ENCODE measurements around the gene GGT6.
"Not testable (repeated sequence)": the region's sequence is repeated elsewhere in the genome, so short reads cannot be mapped to it uniquely, and the experiment has no call there.

Gene GGT6, protein sequence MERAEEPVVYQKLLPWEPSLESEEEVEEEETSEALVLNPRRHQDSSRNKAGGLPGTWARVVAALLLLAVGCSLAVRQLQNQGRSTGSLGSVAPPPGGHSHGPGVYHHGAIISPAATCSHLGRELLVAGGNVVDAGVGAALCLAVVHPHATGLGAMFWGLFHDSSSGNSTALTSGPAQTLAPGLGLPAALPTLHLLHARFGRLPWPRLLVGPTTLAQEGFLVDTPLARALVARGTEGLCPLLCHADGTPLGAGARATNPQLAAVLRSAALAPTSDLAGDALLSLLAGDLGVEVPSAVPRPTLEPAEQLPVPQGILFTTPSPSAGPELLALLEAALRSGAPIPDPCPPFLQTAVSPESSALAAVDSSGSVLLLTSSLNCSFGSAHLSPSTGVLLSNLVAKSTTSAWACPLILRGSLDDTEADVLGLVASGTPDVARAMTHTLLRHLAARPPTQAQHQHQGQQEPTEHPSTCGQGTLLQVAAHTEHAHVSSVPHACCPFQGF

DNA sequence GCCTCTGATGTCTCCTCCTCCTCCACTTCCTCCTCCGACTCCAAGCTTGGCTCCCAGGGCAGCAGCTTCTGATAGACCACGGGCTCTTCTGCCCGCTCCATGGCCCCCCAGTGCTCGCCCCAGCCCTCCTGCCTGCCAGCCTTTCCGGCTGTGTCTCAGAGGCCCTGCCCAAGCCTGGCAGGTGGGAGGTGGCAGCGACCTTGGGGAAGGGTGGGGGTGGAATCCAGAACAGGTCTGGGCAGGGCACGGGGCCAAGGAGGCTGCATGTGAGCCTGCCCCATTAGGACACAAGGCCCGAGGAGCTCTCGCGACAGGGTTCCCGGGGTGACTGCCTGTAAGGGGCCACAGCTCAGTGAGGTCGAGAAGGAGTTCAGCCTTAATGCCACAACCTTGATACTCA, at the start of gene GGT6:
TSS of gene GGT6 (minus strand) at position 157 of the 400 bp plus-strand sequence. CDS start at position 101, 56 bp downstream.
- DNase-seq = no peak

DNA sequence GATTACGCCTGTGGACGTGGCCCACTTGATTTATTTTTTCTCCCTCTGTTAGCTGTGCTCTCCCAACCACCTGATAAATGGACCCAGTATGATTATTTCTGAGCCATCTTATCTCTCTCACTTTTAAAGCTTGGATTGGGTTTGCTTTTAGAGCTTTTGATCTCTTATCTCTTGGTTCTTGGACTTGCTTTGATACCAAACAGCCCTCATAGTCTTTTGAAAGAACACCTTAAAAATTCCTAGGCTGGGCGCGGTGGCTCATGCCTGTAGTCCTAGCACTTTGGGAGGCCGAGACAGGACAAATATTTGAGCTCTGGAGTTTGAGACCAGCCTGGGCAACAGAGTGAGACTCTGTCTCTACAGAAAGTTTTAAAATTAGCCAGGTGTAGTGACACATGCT, 49.8 kb upstream of the GGT6 start:
- no peak for DNase-seq

DNA sequence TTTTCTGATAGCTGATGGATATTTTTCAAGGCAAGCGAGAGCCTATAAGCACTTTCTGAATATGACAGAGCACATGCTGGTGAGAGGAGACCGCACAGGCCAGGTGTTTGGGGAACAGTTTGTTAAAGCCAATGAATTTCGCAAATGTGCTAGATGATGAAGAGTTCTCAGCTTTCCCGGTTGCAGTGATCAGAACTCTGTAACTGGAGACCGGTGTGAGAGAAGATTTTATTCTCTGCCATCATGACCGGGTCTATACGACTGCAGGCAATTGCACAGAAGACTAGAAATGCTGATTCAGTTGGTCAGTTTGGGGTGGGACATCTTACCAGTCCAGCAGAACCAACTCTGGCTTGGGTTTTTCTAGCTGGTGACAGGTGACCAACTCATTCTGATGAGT, 49.4 kb upstream of the GGT6 start:
- no peak for DNase-seq

DNA sequence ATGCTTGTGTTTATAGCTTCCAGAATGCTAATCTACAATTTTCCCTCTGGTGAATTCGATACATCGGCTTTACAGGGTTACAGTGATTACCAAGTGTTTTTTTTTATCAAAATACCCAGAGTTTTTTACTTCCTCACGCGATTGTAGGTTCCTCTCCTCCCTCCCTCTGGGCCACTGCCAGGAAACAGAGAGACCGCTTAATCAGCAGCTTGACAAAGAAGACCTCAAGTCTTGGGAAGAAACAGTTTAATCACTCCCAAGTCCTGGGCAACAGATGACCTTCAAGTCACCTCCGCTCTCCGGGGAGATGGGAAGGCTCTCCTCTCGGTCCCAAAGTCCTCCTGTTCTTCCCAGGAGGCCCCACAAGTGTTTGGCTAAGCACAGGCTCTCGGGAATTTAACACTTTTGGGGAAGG, 47.4 kb upstream of the GGT6 start:
- no peak for DNase-seq

DNA sequence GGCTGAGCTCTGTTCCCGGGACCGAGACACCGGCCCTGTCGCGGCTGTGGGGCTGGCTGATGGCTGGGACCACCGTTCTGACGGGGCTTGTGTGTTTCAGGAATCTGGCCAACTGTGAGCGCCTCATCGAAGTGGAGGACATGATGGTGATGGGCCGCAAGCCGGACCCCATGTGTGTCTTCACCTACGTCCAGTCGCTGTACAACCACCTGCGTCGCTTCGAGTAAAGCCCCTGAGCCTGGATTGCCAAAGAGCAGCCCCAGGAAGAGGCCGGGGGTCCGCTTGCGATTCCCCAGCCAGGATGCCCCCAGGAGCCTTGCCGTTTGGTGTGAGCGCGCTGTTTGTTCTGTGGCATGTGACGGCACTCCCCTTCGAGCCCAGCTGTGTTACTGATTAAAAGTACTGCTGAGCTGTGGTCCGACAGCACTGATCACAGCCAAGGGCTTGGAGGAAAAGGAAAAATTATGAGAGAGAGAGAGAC, 46.9 kb upstream of the GGT6 start:
- DNase-seq = no peak

DNA sequence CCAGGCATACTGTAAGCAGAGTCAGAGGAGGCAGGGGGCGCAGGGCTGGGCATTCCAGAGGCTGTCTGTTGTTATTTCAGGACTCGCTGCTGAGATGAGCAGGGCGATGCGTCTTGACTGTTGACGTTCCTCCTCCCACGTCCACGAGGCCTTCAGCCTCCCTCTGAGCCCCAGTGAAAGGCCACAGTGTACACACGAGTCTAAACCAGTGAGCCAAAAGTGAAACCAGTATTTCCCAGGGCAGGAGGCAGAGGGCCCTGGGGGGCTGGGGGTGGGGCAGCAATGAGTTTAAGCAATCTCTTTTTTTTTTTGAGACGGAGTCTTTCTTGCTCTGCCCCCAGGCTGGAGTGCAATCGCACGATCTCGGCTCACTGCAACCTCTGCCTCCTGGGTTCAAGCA, 45.4 kb upstream of the GGT6 start:
- DNase-seq = no peak

DNA sequence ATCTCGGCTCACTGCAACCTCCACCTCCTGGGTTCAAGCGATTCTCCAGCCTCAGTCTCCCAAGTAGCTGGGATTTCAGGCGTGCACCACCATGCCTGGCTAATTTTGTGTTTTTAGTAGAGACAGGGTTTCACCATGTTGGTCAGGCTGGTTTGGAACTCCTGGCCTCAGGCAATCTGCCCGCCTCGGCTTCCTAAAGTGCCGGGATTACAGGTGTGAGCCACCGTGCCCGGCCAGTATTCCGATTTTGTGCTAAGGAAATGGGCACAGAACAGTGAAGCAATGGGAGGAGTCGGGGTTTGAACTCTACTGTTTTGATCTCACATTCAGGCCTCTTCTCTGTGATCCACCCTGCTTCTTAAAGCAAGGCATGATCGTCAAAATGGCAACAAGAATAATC, 44.4 kb upstream of the GGT6 start:
- DNase-seq = not testable (repeated sequence)

DNA sequence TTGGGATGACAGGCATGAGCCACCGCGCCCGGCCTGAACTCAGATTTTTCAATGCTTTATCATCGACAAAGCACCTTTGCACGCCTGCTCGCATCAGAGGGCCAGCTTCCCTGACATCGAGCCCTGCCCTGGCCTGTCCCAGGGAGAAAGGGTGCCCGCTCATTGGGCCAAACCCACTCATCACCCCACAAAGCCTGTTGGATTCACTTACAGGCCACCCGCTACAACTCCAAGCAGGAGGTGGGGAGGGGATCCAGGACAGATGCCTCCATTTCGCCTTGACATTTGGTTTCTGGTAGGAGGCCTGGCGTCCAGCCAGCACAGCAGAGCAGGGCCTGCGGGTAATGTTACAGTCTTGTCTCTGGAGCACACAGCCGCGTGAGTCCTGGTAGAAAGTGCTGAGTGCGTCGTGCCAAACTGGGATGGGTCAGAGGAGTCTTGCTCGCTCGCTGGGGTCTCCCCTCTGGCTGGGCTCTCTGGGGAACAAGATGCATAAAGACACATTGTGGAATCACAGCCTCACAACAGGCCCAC, 43.8 kb upstream of the GGT6 start:
- DNase-seq = no peak

DNA sequence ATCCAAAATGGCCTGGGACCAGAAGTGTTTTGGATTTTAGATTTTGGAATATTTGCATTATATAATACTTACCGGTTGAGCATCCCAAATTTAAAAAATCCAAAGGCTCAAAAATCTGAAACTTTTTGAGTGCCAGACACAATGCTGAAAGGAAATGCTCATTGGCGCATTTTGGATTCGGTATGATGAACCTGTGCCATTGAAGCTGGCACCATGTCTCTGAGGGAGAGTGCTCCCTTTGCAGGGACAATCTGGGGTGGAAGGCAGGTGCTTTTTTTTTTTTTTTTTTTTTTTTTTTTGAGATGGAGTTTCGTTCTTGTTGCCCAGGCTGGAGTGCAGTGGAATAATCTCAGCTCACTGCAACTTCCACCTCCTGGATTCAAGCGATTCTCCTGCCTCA, 41.7 kb upstream of the GGT6 start:
- no peak for DNase-seq

DNA sequence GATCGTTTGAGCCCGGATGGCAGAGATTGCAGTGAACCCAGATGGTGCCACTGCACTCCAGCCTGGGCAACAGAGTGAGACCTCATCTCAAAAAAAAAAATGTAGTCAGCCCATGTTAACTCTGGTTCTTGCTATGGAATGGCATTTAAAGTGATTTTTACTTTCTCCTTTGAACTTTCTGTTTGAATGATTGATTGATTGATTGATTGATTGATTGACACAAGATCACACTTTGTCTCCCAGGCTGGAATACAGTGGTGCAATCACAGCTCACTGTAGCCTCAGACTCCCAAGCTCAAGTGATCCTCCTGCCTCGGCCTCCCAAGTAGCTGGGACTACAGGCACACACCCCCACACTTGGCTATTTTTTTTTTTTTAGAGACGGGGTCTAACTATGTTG, 40.9 kb upstream of the GGT6 start:
- DNase-seq = no peak

DNA sequence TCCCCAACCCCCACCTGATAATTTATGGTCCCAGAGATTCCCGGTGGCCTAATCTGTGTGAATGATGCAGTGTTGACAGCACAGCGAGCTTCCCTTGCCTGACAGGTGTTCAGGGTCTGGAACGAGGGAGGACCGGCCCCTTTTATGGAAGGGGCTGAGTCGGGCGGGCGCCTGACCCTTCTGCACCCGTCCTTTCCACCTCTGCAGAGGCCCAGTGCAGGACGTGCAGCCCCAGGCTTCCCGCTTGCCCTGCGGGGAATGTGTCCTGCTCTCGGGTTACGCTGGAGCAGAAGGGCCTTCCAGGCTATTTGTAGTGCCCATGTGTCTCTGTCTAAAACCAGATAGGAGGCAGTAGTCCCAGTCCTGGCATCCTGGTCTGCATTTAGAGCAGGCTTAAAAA, 40.2 kb upstream of the GGT6 start:
- no peak for DNase-seq

DNA sequence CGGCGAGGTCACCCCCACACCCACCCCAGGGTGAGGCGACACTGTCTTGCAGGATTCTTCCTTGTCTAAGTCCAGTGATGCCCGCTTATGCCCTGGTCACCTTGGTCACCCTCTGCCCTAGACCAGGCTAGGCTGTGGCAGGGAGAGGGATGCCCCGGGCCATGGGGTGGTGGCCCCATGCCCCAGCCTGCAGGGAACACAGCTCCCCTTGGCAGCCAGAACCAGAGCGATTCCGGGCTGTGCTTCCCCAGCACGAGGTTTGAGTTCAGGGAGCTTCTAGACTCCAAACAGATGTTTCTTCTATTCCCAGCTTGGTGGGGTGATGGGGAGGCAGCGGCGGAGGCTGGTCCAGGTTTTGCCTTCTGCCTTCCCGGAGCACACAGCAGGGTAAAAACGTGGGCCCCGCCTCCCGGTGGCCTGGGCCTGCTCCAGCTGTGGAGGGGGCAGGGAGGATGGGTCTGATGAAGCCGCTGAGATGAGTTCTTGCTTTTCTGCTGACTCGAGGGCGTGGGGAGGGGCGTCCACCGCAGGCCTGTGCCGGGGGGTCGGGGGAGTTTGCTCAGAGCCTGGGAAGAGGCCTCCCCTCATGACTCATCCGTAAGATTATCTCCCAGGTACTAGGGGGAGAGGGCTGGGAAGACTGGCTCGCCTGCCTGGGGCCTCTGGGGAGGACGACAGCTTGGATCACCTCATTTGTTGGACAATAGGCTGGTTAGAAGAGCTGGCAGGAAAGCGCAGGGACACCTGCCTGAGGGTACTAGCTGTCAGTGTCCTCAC, 39.3 kb upstream of the GGT6 start:
- no peak for DNase-seq

DNA sequence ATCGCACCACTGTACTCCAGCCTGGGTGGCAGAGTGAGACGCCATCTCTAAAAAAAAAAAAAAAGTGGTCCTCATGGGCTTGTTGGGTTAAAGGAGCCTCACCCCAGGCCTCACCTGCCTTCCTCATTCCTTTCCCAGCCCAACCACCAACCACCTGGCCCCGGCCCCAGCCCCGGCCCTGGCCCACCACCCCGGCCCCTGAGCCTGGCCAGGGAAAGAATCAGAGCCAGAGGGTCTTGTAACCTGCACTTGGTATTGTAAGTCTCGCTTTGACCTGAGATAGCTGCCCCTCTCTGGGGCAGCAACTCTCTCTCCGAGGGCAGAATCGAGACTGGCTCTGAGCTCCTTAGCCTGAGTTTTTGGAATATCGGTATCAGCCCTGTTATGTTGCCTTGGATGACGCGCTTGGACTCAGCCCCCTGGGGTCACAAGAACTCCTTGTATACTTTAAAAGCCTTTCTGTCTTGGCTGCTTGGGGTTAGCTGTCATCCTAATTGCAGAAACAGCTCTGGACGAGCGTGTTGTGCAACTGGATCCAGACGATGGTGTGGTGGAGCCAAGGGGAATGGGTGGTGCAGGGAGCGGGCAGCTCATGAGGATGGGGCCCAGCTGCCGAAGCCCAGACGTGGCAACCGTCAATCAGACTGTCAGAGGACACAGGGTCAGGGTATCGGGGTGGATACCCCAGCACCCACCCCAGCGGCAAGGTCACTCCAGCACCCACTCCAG, 38.6 kb upstream of the GGT6 start:
- no peak for DNase-seq

DNA sequence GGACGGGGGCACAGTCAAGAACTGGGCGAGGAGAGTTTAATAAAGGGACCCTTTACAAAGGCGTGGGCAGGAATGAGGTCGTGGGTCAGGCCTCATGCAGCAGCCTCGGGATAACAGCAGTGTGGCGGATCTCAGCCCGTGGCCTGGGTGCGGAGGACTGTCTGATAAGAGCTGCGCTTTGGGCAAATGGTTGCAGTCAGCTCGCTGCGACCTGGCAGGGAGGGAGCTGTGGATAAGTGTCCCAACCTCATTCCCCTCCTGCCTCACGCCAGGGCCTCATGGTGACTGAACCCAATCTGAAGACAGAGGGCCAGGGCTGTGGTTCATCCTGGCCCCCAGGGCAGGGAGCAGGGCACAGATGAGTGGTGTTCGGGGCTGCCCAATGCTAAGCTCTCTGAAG, 37.6 kb upstream of the GGT6 start:
- DNase-seq = no peak

DNA sequence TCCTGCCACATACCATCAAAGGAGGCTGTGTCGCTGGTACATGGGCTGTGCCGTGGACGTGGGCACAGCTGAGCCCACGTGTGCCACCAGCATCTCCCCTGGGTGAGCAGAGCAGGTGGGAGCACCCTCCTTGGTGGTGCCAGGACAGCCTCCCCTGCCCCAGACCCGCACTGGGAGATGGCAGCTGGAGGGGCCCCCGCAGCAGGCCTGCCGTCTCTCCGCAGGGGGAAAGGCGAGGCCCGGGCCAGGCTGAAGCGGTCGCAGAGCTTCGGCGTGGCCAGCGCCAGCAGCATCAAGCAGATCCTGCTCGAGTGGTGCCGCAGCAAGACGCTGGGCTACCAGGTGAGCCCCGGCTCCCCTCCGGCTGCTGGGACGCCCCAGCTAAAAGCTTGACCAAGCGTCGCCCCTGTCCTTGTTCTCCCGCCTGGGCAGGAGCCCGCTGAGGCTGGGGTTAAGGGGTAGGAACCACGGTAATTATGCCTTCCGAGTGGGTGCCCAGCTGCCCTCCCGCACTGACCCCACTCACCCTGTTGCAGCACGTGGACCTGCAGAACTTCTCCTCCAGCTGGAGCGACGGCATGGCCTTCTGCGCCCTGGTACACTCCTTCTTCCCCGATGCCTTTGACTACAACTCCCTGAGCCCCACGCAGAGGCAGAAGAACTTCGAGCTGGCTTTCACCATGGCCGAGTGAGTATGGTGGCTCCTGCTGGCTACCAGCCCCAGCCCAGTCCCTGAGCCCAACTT, 36.4 kb upstream of the GGT6 start:
- DNase-seq = no peak

DNA sequence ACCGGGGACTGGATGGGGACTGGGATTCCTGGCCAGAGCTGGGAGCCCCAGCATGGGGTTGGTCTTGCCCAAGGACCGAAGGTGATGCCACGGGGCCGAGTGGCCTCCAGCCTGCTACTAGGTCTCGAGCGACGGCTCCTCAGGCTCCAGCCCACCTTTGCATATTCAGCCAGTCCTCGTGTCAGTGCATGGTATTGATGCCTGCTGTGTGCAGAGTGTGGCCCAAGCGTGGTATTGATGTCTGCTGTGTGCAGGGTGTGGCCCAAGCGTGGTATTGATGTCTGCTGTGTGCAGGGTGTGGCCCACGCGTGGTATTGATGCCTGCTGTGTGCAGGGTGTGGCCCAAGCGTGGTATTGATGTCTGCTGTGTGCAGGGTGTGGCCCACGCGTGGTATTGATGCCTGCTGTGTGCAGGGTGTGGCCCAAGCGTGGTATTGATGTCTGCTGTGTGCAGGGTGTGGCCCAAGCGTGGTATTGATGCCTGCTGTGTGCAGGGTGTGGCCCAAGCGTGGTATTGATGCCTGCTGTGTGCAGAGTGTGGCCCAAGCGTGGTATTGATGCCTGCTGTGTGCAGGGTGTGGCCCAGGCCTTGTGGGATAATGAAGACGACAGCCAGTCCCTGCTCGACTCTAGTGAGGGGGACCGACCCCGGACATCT, 35.4 kb upstream of the GGT6 start:
- DNase-seq = not testable (repeated sequence)

DNA sequence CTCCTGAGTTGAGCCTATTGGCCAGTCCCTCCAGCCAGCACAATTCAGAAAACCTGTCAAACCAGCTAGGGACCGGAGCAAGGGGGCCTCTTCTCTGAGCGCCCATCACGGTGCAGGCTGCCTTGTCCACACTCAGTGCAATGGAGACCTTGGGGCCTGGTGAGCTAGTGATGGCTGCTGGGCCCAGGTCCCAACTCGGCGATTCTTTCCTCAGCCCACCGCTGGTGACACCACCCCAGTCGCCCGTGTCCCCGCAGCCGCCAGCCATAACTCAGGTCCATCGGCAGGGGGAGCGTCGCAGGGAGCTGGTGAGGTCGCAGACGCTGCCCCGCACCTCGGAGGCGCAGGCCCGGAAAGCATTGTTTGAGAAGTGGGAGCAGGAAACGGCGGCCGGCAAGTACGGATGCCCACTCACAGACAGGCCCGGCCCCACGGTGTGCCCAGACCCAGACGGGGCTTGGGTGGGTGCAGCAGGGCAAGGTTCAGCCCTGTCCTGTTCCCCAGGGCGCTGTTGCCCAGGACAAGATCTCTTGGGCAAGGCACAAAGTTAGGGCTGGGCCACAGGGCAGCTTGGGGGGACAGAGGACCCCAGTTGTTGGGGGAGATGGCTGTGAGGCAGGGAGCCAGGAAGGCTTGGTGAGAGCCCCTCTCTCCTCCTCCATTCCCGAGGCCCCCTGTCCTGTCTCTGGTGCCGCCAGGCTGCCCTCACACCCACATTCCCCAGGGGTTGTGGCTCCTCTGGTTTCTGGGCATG, 34.7 kb upstream of the GGT6 start:
- DNase-seq = no peak

DNA sequence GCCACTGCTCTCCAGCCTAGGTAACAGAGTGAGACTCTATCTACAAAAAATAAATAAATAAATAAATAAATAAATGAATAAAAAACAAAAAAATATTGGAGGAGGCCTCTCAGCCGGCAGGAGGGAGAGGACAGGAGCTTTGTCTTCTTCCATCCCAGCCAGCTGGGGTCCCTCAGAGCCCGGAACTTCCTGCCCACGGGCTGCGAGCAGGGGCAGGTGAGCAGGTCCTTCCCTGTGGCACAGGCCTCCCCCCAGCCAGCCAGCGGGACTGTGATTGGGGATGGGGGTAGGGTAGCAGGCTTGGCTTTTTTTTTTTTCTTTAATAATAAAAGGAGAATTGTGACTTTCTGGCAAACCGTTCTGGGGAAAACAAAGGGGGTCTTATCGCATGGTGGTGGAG, 34.0 kb upstream of the GGT6 start:
- DNase-seq = no peak

DNA sequence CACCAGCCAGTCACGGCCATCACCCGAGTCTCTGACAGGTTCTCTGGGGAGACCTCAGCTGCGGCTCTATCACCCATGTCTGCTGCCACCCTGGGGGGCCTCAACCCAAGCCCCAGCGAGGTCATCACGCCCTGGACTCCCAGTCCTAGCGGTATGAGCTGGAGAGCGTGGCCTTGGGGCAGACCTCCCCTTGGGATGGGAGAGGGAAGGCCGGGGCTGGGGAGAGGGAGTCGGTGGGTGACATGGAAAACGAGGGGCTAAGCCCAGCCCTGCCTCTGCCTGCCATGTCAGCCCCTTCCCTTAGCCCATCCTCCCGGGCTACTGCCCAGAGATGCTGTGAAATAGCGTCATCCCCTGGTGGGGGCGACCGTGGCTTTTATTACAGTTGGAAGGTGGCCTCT, 32.6 kb upstream of the GGT6 start:
- no peak for DNase-seq

DNA sequence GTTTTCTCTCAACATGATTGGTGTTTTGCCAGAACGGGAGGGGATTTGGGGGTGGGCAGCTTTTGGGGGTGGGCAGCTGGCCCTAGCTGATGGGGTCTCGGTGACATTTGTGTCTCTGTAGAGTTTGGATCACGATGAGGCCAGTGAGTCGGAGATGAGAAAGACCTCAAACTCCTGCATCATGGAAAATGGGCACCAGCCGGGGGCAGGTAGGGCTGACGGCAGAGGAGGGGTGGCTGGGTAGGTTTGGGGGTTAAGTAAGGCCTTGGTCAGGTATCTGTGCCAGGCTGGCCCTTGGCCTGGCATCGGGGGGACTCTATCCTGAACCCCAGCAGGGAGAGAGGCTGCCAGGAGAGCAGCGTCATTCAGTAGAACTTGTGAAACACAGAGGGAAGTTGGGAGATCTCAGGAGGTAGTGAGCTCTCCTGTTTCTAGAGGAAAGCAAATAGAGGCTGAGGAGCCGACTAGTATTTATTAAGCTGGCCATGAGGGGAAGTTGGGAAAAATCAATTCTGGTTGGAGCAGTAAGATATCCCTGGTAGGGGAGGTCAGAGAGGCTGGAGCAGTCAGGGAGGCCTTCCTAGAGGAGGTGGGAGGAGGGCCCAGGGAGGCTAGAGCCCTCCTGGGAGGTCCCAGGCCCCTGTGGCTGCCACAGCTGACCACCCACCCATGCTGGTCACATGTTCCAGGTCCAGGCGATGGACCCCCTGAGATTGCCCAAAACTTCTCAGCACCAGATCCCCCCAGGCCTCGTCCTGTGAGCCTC, 32.0 kb upstream of the GGT6 start:
- no peak for DNase-seq
